K562 (cell line): ENCODE results near the gene GOLGA6L2. TPM values are rescaled to one million over a fixed set of nuclear protein-coding genes. Genes with fewer than 3 reads are reported as not detected.
"Not testable (repeated sequence)": the region's sequence is repeated elsewhere in the genome, so short reads cannot be mapped to it uniquely, and the experiment has no call there.

Experiments used
- ATAC-seq: fragments of 200-7000 bp; cut with Tn5 transposase; 3 replicates; pipeline ENCODE4 v1.9.1; 2020; ENCODE audit warnings: moderate library complexity
- BruUV-seq: library from RNA; stranded (reverse); fragments of 400-500 nt; replicated peaks from 2 replicates; lab custom pipeline; 2021; lab: Mats Ljungman, UMichigan
- CTCF ChIA-PET: fragments of 300-600 bp; formaldehyde crosslinking; extraction: SDS; loops from one replicate; lab custom pipeline; 2021; ENCODE audit warnings: low intra/inter-chr PET ratio; lab: Yijun Ruan, JAX
- POLR2A ChIA-PET: fragments of 300-600, 350-650 bp; sonication (Branson Sonifier 250); formaldehyde crosslinking; extraction: SDS; loops from one replicate; lab custom pipeline; 2021; ENCODE audit warnings: antibody characterized with exemption, inconsistent platforms; lab: Yijun Ruan, JAX
- DNase-seq, 4 experiments: peaks; one replicate each; pipeline versions ENCODE4 v3.0.0 to v3.0.0-alpha.2; 2011 to 2018; ENCODE audit warnings: low spot score in 3 of 4, mixed read lengths in 3 of 4; ENCODE audit errors: extremely low read depth in 1 of 4
- FAIRE-seq: peaks from 2 replicates; lab custom pipeline; 2011; peaks lifted over from hg19 to GRCh38; lab: Jason Lieb, UNC
- H2AFZ ChIP-seq: 2 replicates; pipeline ENCODE4 v1.6.0; 2011; ENCODE audit warnings: low read depth, low read length, control low read depth, inconsistent platforms
- H3K27ac ChIP-seq: fragments of 200-600 bp; 3 replicates; pipeline ENCODE4 v1.8.0; 2011; ENCODE audit warnings: low read depth, mild to moderate bottlenecking, control low read depth, inconsistent platforms, low read length, moderate library complexity, mixed read lengths; ENCODE audit errors: extremely low read depth
- H3K27me3 ChIP-seq, 2 experiments: fragments of 300-600 bp in 1 of 2; 2 replicates in 1 of 2; 3 replicates in 1 of 2; pipeline versions ENCODE4 v1.6.0 to v1.8.0; 2011; ENCODE audit warnings: inconsistent platforms in 2 of 2, low read length in 2 of 2, mild to moderate bottlenecking in 1 of 2, mixed read lengths in 1 of 2, moderate library complexity in 1 of 2; ENCODE audit not compliant: control insufficient read depth in 2 of 2, insufficient read depth in 2 of 2
- H3K36me3 ChIP-seq: fragments of 300-600 bp; 3 replicates; pipeline ENCODE4 v1.8.0; 2011; ENCODE audit warnings: mild to moderate bottlenecking, low read length, inconsistent platforms; ENCODE audit not compliant: control insufficient read depth, insufficient read depth
- H3K4me1 ChIP-seq, 2 experiments: fragments of 200-600 bp in 1 of 2; replicated peaks in 1 of 2; 2 replicates in 1 of 2; 3 replicates in 1 of 2; pipeline versions ENCODE4 v1.5.1 to v1.8.0; 2011; ENCODE audit warnings: inconsistent platforms in 2 of 2, low read length in 2 of 2, mild to moderate bottlenecking in 1 of 2, mixed read lengths in 1 of 2, moderate library complexity in 1 of 2; ENCODE audit not compliant: control insufficient read depth in 2 of 2, insufficient read depth in 2 of 2
- H3K4me2 ChIP-seq: 2 replicates; pipeline ENCODE4 v1.6.1; 2011; ENCODE audit warnings: low read length, control low read depth, inconsistent platforms, mixed read lengths; ENCODE audit not compliant: insufficient read depth
- H3K4me3 ChIP-seq: fragments of 200-600 bp; sonication (generic), shearing (Covaris generic); 2 replicates; pipeline ENCODE4 v1.5.1; 2016; ENCODE audit warnings: control low read depth, inconsistent platforms
- H3K79me2 ChIP-seq: fragments of 200-600 bp; 3 replicates; pipeline ENCODE4 v1.8.0; 2011; ENCODE audit warnings: low read length, inconsistent platforms; ENCODE audit not compliant: control insufficient read depth, insufficient read depth
- H3K9ac ChIP-seq, 2 experiments: 2 replicates each; pipeline versions ENCODE4 v1.6.0 to v1.6.1; 2011; ENCODE audit warnings: low read depth in 2 of 2, low read length in 2 of 2, control low read depth in 1 of 2, inconsistent platforms in 1 of 2, mild to moderate bottlenecking in 1 of 2, mixed read lengths in 1 of 2; ENCODE audit not compliant: insufficient read depth in 1 of 2
- H3K9me1 ChIP-seq: one replicate; pipeline ENCODE4 v1.6.0; 2011; ENCODE audit warnings: inconsistent platforms, mild to moderate bottlenecking, low read length, moderate library complexity; ENCODE audit not compliant: control insufficient read depth, insufficient read depth
- H3K9me3 ChIP-seq: replicated peaks from 2 replicates; pipeline ENCODE4 v1.5.1; 2011; ENCODE audit warnings: low read depth, low read length, inconsistent platforms; ENCODE audit not compliant: control insufficient read depth, insufficient read depth
- H4K20me1 ChIP-seq: replicated peaks from 2 replicates; pipeline ENCODE4 v1.6.1; 2011; ENCODE audit warnings: low read length, inconsistent platforms, mixed read lengths; ENCODE audit not compliant: control insufficient read depth, insufficient read depth
- C11orf30 ChIP-seq: fragments of 450-650 bp; IDR thresholded peaks from 2 replicates; pipeline ENCODE4 v1.6.1; 2016; ENCODE audit warnings: low read depth, mild to moderate bottlenecking
- KAT2B ChIP-seq: IDR thresholded peaks from one replicate; pipeline ENCODE4 v1.6.1; 2012; ENCODE audit warnings: low read depth, mild to moderate bottlenecking, control low read depth, inconsistent platforms, low read length, moderate library complexity
- MAFF ChIP-seq: IDR thresholded peaks from 2 replicates; pipeline ENCODE4 v1.6.1; 2012; ENCODE audit warnings: low read length, improper control_type of control experiment
- PHF21A ChIP-seq: fragments of 450-650 bp; IDR thresholded peaks from 2 replicates; pipeline ENCODE4 v1.6.1; 2017; ENCODE audit warnings: low read depth, borderline replicate concordance
- ZNF12 ChIP-seq: sonication (generic); formaldehyde crosslinking; IDR thresholded peaks from 2 replicates; pipeline ENCODE4 v1.4.0; 2020; ENCODE audit warnings: mild to moderate bottlenecking, missing genetic modification reagents
- ZNF695 ChIP-seq: fragments of 450-650 bp; formaldehyde crosslinking; IDR thresholded peaks from 2 replicates; pipeline ENCODE4 v1.4.0; 2020; ENCODE audit warnings: mild to moderate bottlenecking, moderate library complexity
- WGBS: fragments of 100-300 bp; shearing (Covaris generic); methylation state at CpG from one replicate; pipeline ENCODE4 v1.1.6; 2016; ENCODE audit warnings: low coverage, mixed read lengths; ENCODE audit not compliant: insufficient coverage; ENCODE audit errors: missing lambda C conversion rate; 5-methylcytosine and 5-hydroxymethylcytosine counted together
- in situ Hi-C: fragments of 300-500 bp; cut with MboI; formaldehyde crosslinking; loops from 4 replicates; pipeline ENCODE4 v1.15.0; 2018; ENCODE audit warnings: inconsistent platforms, mixed read lengths
- intact Hi-C: fragments of 100-400 bp; cut with micrococcal nuclease; formaldehyde crosslinking; loops from 2 replicates; pipeline ENCODE4 v1.14.2; 2022
- polyA plus RNA-seq, 8 experiments: library from polyadenylated mRNA; depleted of rRNA in 4 of 8; stranded (reverse) in 5 of 8; unstranded in 3 of 8; fragments of >200 nt; fragmentation: Nextera tagmentation in 2 of 8; fragmentation: Illumina TruSeq in 1 of 8; extraction: Ambion mirVana in 2 of 8; extraction: Trizol in 1 of 8; gene quantifications; 2 replicates each; pipeline versions ENCODE4 v1.2.1 to v1.2.3, GENCODE V29; 2011 to 2014; ENCODE audit warnings: inconsistent platforms in 1 of 8, missing spikeins in 1 of 8
- total RNA-seq, 7 experiments: library from RNA; depleted of rRNA in 6 of 7; stranded (reverse); fragments of >200 nt in 6 of 7; fragmentation: Illumina TruSeq in 2 of 7; extraction: Trizol in 2 of 7; gene quantifications; 2 replicates each; pipeline versions ENCODE4 v1.2.1 to v1.2.3, GENCODE V29; 2011 to 2021; ENCODE audit warnings: low replicate concordance in 1 of 7

The GOLGA6L2 gene
- total and polyA plus RNA-seq, 9 of the 15 experiments (the other 6 are each of a cell fraction or from before 2014, with no cell fraction given), result not detected

DNA sequence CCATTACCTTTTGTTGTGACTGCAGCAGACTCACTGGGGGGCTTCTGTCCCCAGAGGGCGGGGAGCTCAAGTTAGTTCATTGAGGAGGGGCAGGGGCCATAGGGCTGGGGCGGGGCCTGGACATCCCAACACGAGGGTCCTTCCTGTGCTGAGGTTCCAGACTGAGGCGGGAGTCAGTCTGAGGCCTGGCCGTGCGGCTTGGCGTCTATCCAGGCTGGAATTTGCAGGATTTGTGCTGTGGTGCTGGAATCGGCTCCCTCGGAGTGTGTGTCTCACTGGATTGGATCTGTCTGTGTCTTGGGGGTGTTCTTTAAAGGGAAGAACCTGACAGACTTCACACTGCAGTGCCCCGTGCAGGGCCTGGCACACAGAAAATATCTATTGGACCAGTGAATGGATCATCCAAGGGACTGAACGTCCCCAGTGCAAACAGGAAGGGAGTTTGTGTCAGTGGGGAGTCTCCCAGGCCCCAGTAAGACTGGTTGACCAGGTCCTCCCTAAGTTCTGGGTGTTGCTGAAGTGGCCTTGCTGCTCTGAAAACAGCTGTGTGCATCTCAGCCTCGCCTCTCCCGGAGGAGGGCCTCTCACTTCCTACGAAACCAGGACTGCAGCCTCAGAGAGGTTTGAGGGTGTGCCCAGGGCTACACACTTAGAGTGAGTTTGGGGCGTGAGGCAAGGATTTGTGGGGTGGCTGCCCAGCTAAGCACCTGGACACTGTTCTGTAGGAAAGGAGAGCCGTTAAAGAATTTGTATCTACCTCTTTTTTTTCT, 26.1 kb downstream of the GOLGA6L2 start (continued):
- no peak for TF ChIP-seq KAT2B

DNA sequence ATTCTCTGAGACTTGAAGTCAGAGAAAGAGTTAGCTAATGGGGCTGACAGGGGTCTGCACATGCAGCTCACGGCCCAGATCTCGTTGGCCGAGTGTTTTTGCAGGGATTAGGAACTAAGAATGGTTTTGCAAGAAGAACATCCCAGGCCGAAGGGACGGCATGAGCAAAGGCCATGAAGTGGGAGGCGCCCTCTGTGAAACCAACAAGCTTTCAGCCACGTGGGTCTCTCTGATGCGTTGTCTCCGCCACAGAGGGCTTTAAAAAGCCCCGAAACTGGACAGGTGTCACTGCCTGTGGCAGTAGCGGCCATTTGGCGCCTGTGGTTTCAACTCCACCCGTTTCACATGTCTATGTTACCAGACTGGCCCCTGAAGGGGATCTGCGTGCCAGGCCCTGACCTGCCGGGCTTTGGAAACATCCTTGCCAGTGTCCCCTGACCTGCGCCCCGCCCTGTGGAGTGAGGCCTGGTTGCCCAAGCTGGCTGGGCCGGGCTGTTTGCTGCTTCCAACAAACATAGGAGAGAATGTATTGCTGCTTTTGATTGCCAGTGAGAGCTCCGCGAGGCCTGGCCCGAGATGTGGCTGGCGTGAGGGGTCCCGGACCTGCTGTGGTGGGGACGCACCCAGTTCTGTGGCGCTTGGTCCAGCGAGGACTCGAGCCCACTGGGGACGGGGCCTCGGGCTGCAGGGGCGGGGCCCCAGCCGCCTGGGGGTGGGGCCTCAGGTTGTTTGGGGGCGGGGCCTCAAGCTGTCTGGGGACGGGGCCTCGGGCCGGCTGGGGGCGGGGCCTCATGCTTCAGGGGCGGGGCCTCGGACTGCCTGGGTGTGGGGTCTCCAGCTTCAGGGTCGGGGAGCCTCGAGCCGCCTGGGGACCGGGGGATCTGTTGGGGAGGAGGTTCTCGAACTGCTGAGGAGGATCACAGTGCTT, 30.4 kb downstream of the GOLGA6L2 start:
- peaks cover 2 to 11% of the 10 kb centered on the region in 2 experiments; a peak in 3 of 5 replicates for H3K27me3 ChIP-seq
- DNase-seq, result peak; percentile 47 to 87 (median 81)
- H3K9ac ChIP-seq, result peak overlapping the region in 1 of 2 experiments; percentile 26; a peak in 1 of 4 replicates
- no peaks in the 10 kb centered on the region for H3K9me3 ChIP-seq
- no TSS peak for BruUV-seq
- peak; percentile 99 for ATAC-seq
- peak; percentile 26 for FAIRE-seq
- H3K79me2 ChIP-seq, result no peaks in the 10 kb centered on the region
- H3K27ac ChIP-seq, result no peak overlapping the region
- peak overlapping the region; percentile 70 for H2AFZ ChIP-seq
- no peak for TF ChIP-seq ZNF12 (CRISPR knock-in tag)
- TF ChIP-seq ZNF695, result no peak
- TF ChIP-seq MAFF, result no peak
- no peak for TF ChIP-seq PHF21A
- TF ChIP-seq C11orf30, result no peak
- 0 out of 2 replicates have a peak, but pooled peaks cover 2% of the 10 kb centered on the region for H4K20me1 ChIP-seq
- in situ Hi-C loops (no loop called here), intact Hi-C loops (no loop called here)
- WGBS, result 27% methylated on average over 21 of the region's 43 CpGs
- H3K4me1 ChIP-seq, result peaks cover 0 to 5% of the 10 kb centered on the region in 2 experiments; a peak in 2 of 5 replicates
- ChIA-PET CTCF (no interaction called here), POLR2A (no interaction called here)
- no peaks in the 10 kb centered on the region for H3K36me3 ChIP-seq
- H3K4me2 ChIP-seq, result no peak overlapping the region; the same call in 1 of the 2 replicates
- H3K4me3 ChIP-seq, result no peak overlapping the region
- no peaks in the 10 kb centered on the region for H3K9me1 ChIP-seq

DNA sequence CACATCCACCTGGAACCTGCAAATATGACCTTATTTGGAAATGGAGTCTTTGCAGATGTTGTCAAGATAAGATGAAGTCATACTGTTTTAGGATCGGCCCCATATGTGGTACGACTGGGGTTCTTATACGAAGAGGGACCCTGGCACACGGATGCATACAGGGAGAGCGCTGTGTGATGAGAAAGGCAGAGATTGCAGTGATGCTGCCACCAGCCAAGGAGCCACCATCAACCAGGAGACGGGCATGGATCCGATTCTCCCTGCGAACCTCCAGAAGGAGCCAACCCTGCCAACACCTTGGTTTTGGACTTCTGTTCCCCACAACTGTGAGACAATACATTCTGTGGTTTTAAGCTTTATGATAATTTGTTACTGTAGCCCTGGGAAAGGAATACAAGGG, 31.2 kb downstream of the GOLGA6L2 start:
- WGBS, result 7% methylated on average over 8 of the region's 8 CpGs
- ATAC-seq, H3K27ac ChIP-seq, H3K4me2 ChIP-seq, H3K9me1 ChIP-seq, H3K4me3 ChIP-seq, FAIRE-seq, H3K27me3 ChIP-seq, H3K4me1 ChIP-seq, DNase-seq, in situ Hi-C loops, H3K9me3 ChIP-seq, CTCF ChIA-PET, intact Hi-C loops, H3K9ac ChIP-seq, H4K20me1 ChIP-seq, H2AFZ ChIP-seq, BruUV-seq, H3K79me2 ChIP-seq, POLR2A ChIA-PET, H3K36me3 ChIP-seq: not testable (repeated sequence)
